ENCODE measurements around the gene INHBE. TPM values are rescaled to one million over a fixed set of nuclear protein-coding genes. Genes with fewer than 3 reads are reported as not detected.
"Not testable (repeated sequence)": the region's sequence is repeated elsewhere in the genome, so short reads cannot be mapped to it uniquely, and the experiment has no call there.

Gene INHBE
- polyA plus RNA-seq, 3 donors, result not detected

GRCh38 chr12:57485695-57486094 lies 30.6 kb downstream of the INHBE start:
- H3K27ac ChIP-seq (ENCODE audit: low read depth, low read length), result no peak overlapping the region

GRCh38 chr12:57487055-57487596 lies 32.0 kb downstream of the INHBE start:
- 81 to 90% (median 87%) methylated on average over 27 of the region's 27 CpGs for WGBS, 3 donors
- no peak overlapping the region for H3K27ac ChIP-seq (ENCODE audit: low read depth, low read length)

- H3K27ac ChIP-seq (ENCODE audit: low read depth, low read length), result no peak within 1 kb of the TSS
- 8 to 10% (median 9%) methylated on average over 42 to 47 of the region's 47 CpGs for WGBS, 3 donors
Observed at GRCh38 chr12:57487597-57488401, 32.7 kb downstream of the INHBE start, which contains the start of gene MARS1. TSS of gene MARS1 (plus strand) at chr12:57488068. CDS start at chr12:57488091, 23 bp downstream.

- H3K27ac ChIP-seq (ENCODE audit: low read depth, low read length), result no peak overlapping the region
- 18 to 31% (median 30%) methylated on average over 11 of the region's 11 CpGs for WGBS, 3 donors
Observed at GRCh38 chr12:57488402-57489156, 33.5 kb downstream of the INHBE start.

- WGBS, 3 donors, result 76 to 89% (median 89%) methylated on average over 5 of the region's 5 CpGs
- H3K27ac ChIP-seq (ENCODE audit: low read depth, low read length), result no peak overlapping the region
Observed at GRCh38 chr12:57489157-57489641, 34.1 kb downstream of the INHBE start.

- no peak overlapping the region for H3K27ac ChIP-seq (ENCODE audit: low read depth, low read length)
- WGBS, 3 donors, result 93 to 97% (median 97%) methylated on average over 4 of the region's 4 CpGs
Observed at GRCh38 chr12:57490126-57490525, 35.0 kb downstream of the INHBE start.

GRCh38 chr12:57491393-57492280 lies 36.5 kb downstream of the INHBE start:
- 88 to 96% (median 94%) methylated on average over 15 of the region's 15 CpGs for WGBS, 3 donors
- no peak overlapping the region for H3K27ac ChIP-seq (ENCODE audit: low read depth, low read length)

GRCh38 chr12:57495051-57495701 lies 40.1 kb downstream of the INHBE start:
- 94 to 97% (median 97%) methylated on average over 23 to 45 of the region's 48 CpGs for WGBS, 3 donors
- H3K27ac ChIP-seq (ENCODE audit: low read depth, low read length), result not testable (repeated sequence)

- H3K27ac ChIP-seq (ENCODE audit: low read depth, low read length), result no peak overlapping the region
Observed at GRCh38 chr12:57496822-57497221, 41.7 kb downstream of the INHBE start.

- no peak overlapping the region for H3K27ac ChIP-seq (ENCODE audit: low read depth, low read length)
- 90 to 94% (median 93%) methylated on average over 12 of the region's 12 CpGs for WGBS, 3 donors
Observed at GRCh38 chr12:57497223-57498131, 42.4 kb downstream of the INHBE start.

- WGBS, 3 donors, result 85 to 94% (median 88%) methylated on average over 9 of the region's 9 CpGs
- no peak overlapping the region for H3K27ac ChIP-seq (ENCODE audit: low read depth, low read length)
Observed at GRCh38 chr12:57498132-57498502, 43.0 kb downstream of the INHBE start.

GRCh38 chr12:57498571-57498970 lies 43.5 kb downstream of the INHBE start:
- no peak overlapping the region for H3K27ac ChIP-seq (ENCODE audit: low read depth, low read length)
- 90 to 96% (median 94%) methylated on average over 4 of the region's 4 CpGs for WGBS, 3 donors

- no peak overlapping the region for H3K27ac ChIP-seq (ENCODE audit: low read depth, low read length)
- WGBS, 3 donors, result 75 to 93% (median 90%) methylated on average over 11 of the region's 11 CpGs
Observed at GRCh38 chr12:57500213-57500612, 45.1 kb downstream of the INHBE start.

- 96 to 98% (median 97%) methylated on average over 20 to 22 of the region's 22 CpGs for WGBS, 3 donors
Observed at GRCh38 chr12:57502311-57502969, 47.3 kb downstream of the INHBE start.

GRCh38 chr12:57506541-57506940 lies 51.4 kb downstream of the INHBE start:
- H3K27ac ChIP-seq (ENCODE audit: low read depth, low read length), result not testable (repeated sequence)
- WGBS, 3 donors, result 84 to 98% (median 97%) methylated on average over 4 of the region's 4 CpGs

More at GRCh38 chr12:57502311-57502969, 47.3 kb downstream of the INHBE start:
- not testable (repeated sequence) for H3K27ac ChIP-seq (ENCODE audit: low read depth, low read length)

All from adipose tissue (tissue), 3 donors.